RWPE1 (cell line): ENCODE results near the gene MVB12A.

Experiments used
- CTCF ChIA-PET: fragments of 350-600 bp; sonication (Branson Sonifier 250); formaldehyde crosslinking; extraction: SDS; loops from one replicate; lab custom pipeline; 2021; lab: Yijun Ruan, JAX
- POLR2A ChIA-PET: fragments of 400-600 bp; formaldehyde crosslinking; extraction: SDS; loops from one replicate; lab custom pipeline; 2020; ENCODE audit warnings: antibody characterized with exemption; ENCODE audit not compliant: low non-redundant PET; lab: Yijun Ruan, JAX
- DNase-seq: peaks from one replicate; pipeline ENCODE4 v3.0.0; 2012; ENCODE audit warnings: low spot score
- H3K27ac ChIP-seq: fragments of 450-650 bp; 2 replicates; pipeline ENCODE4 v1.5.1; 2017
- TF ChIP-seq, protein P1 (sequence below): fragments of 450-650 bp; conservative IDR thresholded peaks from 2 replicates; pipeline ENCODE4 v1.5.1; 2017; ENCODE audit warnings: low read depth, mild to moderate bottlenecking

The MVB12A gene

DNA sequence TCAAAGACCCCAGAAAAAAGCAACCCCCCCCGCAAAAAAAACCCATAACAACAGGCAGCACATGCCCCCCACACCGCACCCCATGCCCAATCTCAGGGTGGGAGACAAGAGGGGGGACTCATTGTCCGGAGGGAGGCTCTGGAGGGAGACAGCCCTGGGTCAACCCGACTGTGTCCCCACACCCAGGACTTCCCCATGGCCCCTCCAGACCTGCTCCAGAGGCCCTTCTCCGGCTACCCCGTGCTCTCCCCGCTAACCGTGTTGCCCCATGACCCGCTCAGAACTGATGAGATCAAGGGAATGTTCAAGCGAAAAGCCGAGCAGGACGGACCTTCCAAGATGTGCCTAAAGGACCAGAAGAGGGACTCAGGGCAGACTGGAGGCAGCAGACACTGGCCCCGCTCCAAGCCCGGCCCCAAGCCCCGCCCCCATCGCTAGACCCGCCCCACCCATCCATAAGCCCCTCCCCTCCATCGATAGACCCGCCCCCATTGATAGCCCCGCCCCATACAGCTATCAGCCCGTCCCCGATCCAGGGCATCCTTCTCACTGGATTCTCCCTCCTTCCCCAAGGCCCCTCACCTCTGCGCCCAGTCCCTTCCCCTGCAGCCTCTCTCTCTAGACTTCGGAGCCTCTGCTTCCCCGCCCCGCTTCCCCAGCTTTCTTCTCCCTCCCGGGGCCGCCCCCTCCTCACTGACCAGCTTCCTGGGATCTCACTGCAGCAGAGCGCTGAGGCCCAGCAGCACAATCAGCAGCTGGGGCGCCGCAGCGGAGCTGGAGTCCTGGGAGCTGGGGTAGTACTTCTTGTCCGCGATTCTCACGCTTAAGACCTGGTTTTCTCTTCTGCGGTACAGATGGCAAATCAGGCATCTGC lies 16.6 kb upstream of the MVB12A start:
- CTCF ChIA-PET = interaction anchor here (0.6 to 0.7 kb wide), 3 partner anchors 54 to 154 kb away, joined by 3 to 5 read pairs (median 4); no protein-coding TSS in a partner anchor
- peak overlapping the region; percentile 12; the same call in 1 of the 2 replicates for H3K27ac ChIP-seq
- POLR2A ChIA-PET = interaction anchor here (0.5 kb wide), 1 partner anchor 392 kb away, joined by 4 read pairs; the partner anchor contains the start of gene B3GNT3

DNA sequence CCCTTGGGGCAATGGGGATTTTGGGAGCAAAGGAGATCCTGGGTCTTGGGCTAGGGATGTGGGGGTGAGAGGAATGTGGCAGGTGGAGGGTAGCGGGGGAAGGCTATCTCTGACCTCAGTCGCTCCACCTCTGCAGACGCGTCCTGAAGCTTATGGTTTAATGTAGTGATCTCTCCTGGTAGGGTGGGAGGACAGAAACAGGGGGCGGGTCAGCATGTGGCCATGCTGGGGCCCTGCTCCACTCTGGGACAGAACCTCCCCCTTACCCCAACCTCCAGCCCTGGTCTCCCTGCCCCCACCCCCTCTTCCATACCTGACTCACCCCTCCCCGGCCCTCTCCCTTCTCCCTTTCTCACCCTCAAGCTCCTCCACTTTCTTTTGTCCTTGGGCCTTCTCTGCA lies 15.8 kb upstream of the MVB12A start:
- ChIA-PET POLR2A (interaction anchor here (0.5 kb wide), 1 partner anchor 391 kb away, joined by 4 read pairs; the partner anchor contains the start of gene B3GNT3), CTCF (no interaction called here)
- no peak for DNase-seq
- TF ChIP-seq, protein P1, sequence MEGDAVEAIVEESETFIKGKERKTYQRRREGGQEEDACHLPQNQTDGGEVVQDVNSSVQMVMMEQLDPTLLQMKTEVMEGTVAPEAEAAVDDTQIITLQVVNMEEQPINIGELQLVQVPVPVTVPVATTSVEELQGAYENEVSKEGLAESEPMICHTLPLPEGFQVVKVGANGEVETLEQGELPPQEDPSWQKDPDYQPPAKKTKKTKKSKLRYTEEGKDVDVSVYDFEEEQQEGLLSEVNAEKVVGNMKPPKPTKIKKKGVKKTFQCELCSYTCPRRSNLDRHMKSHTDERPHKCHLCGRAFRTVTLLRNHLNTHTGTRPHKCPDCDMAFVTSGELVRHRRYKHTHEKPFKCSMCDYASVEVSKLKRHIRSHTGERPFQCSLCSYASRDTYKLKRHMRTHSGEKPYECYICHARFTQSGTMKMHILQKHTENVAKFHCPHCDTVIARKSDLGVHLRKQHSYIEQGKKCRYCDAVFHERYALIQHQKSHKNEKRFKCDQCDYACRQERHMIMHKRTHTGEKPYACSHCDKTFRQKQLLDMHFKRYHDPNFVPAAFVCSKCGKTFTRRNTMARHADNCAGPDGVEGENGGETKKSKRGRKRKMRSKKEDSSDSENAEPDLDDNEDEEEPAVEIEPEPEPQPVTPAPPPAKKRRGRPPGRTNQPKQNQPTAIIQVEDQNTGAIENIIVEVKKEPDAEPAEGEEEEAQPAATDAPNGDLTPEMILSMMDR = no peak
- peak overlapping the region; percentile 12; the same call in 1 of the 2 replicates for H3K27ac ChIP-seq

More for the DNA sequence above, 16.6 kb upstream of the MVB12A start:
- peak; percentile 87 for DNase-seq
- TF ChIP-seq, protein P1 = no peak

DNA sequence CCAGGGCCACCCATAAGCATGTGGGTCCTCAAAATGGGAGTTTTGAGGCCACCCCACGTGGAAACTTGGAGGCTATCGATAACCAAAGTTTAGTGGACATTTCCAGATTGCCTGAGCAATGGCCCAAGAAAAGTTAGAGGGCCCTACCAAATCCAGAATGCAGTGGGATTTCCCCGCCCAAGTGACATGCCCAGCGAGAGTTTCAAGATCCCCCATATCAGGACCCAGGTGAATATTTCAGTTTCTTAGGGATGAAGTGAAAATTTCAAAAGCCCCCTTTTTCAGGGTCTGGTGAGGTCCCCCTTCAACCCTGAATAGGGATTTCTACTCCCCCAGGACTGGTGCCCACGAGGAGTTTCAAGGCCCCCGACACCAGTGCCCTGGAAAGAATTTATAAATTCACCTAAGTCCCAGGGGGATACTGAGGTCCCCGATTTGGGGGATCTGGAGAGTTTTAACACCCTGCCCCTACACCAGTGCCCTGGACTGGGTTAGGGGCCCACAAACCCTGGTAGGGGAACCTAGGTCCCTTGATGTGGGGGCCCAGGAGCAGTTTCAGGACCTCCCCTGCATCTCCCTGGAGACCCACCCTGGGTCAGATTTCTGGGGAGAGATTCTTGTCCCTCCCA lies 15.1 kb upstream of the MVB12A start:
- TF ChIP-seq, protein P1 = no peak
- POLR2A ChIA-PET = interaction anchor here (0.9 kb wide), 1 partner anchor 15 kb away, joined by 13 read pairs; the partner anchor contains the start of gene MVB12A
- no peak for DNase-seq
- CTCF ChIA-PET = interaction anchor here (0.6 kb wide), 1 partner anchor 35 kb away, joined by 3 read pairs; no protein-coding TSS in a partner anchor
- H3K27ac ChIP-seq = peak overlapping the region; percentile 24

DNA sequence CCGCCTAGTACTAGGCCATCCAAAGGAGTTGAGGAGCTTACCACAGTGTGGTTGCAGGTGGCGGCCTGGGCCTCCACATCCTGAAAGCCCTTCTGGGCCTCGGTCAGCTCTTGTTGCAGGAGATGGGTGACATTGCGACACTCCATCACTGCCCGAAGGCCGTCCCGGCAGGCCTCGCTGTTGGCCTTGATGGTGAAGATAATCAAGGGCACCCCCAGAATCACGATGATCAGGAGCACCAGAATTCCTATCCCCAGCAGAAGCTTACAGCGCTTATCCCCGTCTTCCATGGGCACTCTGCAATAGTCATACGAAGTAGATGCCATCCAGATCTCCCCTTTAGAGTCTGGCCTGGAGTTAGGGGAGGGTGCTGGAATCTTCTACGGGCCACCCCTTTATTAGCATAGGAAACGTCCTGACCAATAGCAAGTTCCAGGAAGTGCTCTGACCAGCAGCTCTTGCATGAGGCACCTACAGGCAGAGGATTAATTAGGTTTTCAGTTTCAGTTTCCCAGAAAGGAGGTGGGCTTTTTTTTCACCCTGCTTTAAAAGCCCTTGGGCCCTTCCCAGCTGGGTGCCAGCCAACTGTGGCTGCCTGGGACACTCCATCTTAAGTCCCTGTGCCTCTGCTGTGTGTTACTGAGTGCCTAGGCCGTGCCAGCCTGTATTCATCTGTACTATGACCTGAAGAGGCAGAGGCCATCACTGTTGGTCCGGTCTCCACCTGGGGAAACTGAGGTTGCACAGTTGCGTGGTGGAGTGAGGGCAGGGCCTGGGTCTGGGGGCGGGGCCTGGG lies 14.4 kb upstream of the MVB12A start, which contains the start of gene BST2:
Gene BST2, minus strand, starts transcription at position 381 of the 796 bp plus-strand sequence. Its CDS starts 55 bp downstream, at position 326.
- TF ChIP-seq, protein P1 = no peak
- peak; percentile 92 for DNase-seq
- CTCF ChIA-PET = interaction anchor here (0.6 kb wide), 1 partner anchor 36 kb away, joined by 3 read pairs; no protein-coding TSS in a partner anchor
- POLR2A ChIA-PET = interaction anchor here (0.9 kb wide), 1 partner anchor 14 kb away, joined by 13 read pairs; the partner anchor contains the start of gene MVB12A
- H3K27ac ChIP-seq = peak within 1 kb of the TSS; percentile 24

DNA sequence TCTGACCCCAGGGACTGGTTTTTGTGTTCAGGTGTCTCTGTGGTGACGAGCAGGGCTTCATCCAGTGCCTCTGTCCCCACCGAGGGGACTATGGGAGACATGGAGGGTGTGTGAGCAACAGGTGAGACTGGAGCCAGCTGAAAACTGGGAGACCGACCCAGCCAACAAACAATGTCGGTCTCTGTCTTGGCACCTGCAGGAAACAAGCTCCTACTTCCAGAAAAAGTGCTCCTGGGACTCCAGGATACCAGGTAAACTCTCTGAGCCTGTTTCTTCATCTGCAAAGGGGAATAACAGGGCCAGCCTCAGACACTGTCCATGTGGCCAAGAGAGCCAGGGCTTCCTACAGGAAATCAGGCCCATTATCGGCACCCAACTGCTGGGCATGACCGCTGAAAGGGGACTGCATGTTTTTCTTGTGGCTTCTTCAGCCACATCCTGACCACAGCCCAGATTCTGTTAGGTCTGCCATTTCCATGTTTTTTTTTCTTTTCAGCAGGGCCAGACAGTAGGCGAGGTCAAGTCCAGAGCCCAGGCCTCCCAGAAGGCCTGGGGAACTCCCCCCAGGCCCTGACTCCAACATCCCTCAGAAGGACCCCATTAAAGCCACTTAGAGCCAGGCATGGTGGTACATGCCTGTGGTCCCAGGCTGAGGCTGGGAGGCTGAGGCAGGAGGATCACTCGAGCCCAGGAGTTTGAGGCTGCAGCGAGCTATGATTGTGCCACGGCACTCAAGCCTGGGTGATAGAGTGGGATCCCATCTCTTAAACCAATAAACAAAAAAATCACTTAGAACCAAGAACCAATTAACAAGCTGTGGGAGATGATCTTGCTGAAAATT lies 13.6 kb upstream of the MVB12A start:
- peak overlapping the region; percentile 24 for H3K27ac ChIP-seq
- POLR2A ChIA-PET = interaction anchor here (0.7 kb wide), 1 partner anchor 14 kb away, joined by 3 read pairs; the partner anchor contains the start of gene MVB12A
- DNase-seq = no peak
- CTCF ChIA-PET = interaction anchor here (0.6 to 0.7 kb wide), 2 partner anchors 90 to 107 kb away, joined by 3 to 4 read pairs; no protein-coding TSS in a partner anchor
- TF ChIP-seq, protein P1 = no peak
